HG03469 (cell line): Measurements from ENCODE around the gene OXER1.

Experiments used
- ATAC-seq: cut with Tn5 transposase; IDR thresholded peaks from one replicate; pipeline ENCODE4 v1.9.1; 2021; ENCODE audit warnings: mild to moderate bottlenecking, moderate library complexity, moderate number of reproducible peaks; ENCODE audit not compliant: unreplicated experiment

The OXER1 gene

DNA sequence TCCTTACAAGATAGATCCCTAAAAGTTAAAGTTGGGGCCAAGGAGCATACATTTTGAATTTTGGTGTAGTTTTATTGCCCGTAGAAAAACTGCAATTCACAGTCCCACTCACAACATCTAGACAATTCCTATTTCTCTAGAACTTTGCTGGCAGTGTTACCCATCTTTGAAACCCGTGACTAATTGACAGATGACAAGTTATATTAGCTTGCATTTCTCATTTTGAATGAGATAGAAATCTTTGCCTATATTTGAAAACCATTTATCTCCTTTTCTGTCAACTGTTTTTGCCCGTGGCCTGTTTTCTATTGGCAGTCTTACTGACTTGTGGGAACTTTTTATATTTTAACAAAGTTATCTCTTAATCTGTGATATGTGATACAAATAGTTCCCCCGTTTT is 50.0 kb downstream of the OXER1 start:
- no peak for ATAC-seq

DNA sequence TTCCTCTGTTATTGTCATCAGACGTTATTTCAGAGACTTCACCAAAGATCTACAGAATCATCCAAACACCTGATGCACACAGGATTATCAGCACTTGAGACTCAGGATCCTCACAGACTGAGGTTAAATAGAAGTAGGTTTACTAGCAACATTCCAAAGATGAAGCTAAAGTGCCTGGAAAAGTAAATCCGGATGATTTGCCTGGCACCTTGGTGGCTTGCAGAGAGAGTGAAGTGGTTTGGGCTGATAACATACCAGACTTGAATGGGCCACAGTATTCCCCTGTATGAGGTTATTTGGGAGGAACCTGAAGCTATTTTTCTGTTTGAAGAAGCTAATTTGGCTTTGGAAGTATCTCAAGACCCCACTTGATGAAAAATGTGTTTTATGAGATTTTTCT is 51.0 kb downstream of the OXER1 start:
- ATAC-seq = no peak
